ENCODE measurements around the gene FCER2.

- TF ChIP-seq GABPB1 (CRISPR knock-in tag; IDR thresholded peaks at IDR 0.05), result no peak
- no peak for TF ChIP-seq CREB1 (CRISPR knock-in tag; IDR thresholded peaks at IDR 0.05)
- TF ChIP-seq CTCF (IDR thresholded peaks at IDR 0.05), result no peak
Measured at GRCh38 chr19:7663706-7664105, 38.2 kb downstream of the FCER2 start.

All from WTC11 (cell line).